Neural cell (in vitro differentiated cells): ENCODE results near the gene DOHH. TPM values are rescaled to one million over a fixed set of nuclear protein-coding genes. Genes with fewer than 3 reads are reported as not detected.

Experiments
- H2AFZ ChIP-seq: fragments of 200-600, 300-800 bp; sonication (generic), shearing (Covaris generic); 2 replicates; pipeline ENCODE4 v1.6.0; 2014; ENCODE audit warnings: low read depth, mild to moderate bottlenecking, antibody characterized with exemption, low read length, moderate library complexity
- H3F3A ChIP-seq: fragments of 200-600 bp; shearing (Covaris generic); 2 replicates; pipeline ENCODE4 v1.6.1; 2016; ENCODE audit warnings: mild to moderate bottlenecking, moderate library complexity, mixed read lengths, antibody characterized with exemption, low read length; ENCODE audit not compliant: insufficient read depth, poor library complexity, severe bottlenecking
- H3K27ac ChIP-seq: fragments of 200-600, 300-800 bp; sonication (generic), shearing (Covaris generic); 2 replicates; pipeline ENCODE4 v1.5.1; 2014; ENCODE audit warnings: mild to moderate bottlenecking, low read length, moderate library complexity
- H3K27me3 ChIP-seq: fragments of 300-800, 200-600 bp; sonication (generic), shearing (Covaris generic); 2 replicates; pipeline ENCODE4 v1.6.0; 2014; ENCODE audit warnings: mild to moderate bottlenecking, low read depth, low read length, moderate library complexity; ENCODE audit not compliant: insufficient read depth
- H3K36me3 ChIP-seq: fragments of 300-800, 200-600 bp; sonication (generic), shearing (Covaris generic); 2 replicates; pipeline ENCODE4 v1.5.1; 2014; ENCODE audit warnings: mild to moderate bottlenecking, antibody characterized with exemption, low read length, moderate library complexity; ENCODE audit not compliant: insufficient read depth
- H3K4me2 ChIP-seq: fragments of 300-800, 200-600 bp; sonication (generic), shearing (Covaris generic); 2 replicates; pipeline ENCODE4 v1.6.0; 2014; ENCODE audit warnings: mild to moderate bottlenecking, low read length
- H3K4me3 ChIP-seq: fragments of 300-800, 200-600 bp; sonication (generic), shearing (Covaris generic); 2 replicates; pipeline ENCODE4 v1.5.1; 2014; ENCODE audit warnings: mild to moderate bottlenecking, low read length, moderate library complexity
- H3K79me2 ChIP-seq: fragments of 200-600 bp; shearing (Covaris generic); replicated peaks from 2 replicates; pipeline ENCODE4 v1.6.0; 2014; ENCODE audit warnings: mild to moderate bottlenecking, low read length, moderate library complexity; ENCODE audit not compliant: insufficient read depth
- H3K9ac ChIP-seq: fragments of 300-800, 200-600 bp; sonication (generic), shearing (Covaris generic); 2 replicates; pipeline ENCODE4 v1.6.1; 2016; ENCODE audit warnings: mild to moderate bottlenecking, low read length, mixed read lengths
- H3K9me2 ChIP-seq: fragments of 200-600 bp; shearing (Covaris generic); 2 replicates; pipeline ENCODE4 v1.6.1; 2016; ENCODE audit warnings: mild to moderate bottlenecking, low read length, mixed read lengths; ENCODE audit not compliant: insufficient read depth
- H3K9me3 ChIP-seq: fragments of 200-600, 300-800 bp; sonication (generic), shearing (Covaris generic); 2 replicates; pipeline ENCODE4 v1.6.1; 2016; ENCODE audit warnings: mild to moderate bottlenecking, mixed run types, low read length, moderate library complexity, mixed read lengths
- H4K20me1 ChIP-seq: fragments of 200-600 bp; shearing (Covaris generic); 2 replicates; pipeline ENCODE4 v1.6.1; 2016; ENCODE audit warnings: mild to moderate bottlenecking, mixed run types; ENCODE audit not compliant: insufficient read depth
- CTCF ChIP-seq: fragments of 450-650 bp; IDR thresholded peaks from 2 replicates; pipeline ENCODE4 v1.5.1; 2014; ENCODE audit warnings: antibody characterized with exemption, mild to moderate bottlenecking, moderate library complexity; ENCODE audit not compliant: poor library complexity, severe bottlenecking
- EP300 ChIP-seq: fragments of 450-650 bp; conservative IDR thresholded peaks from 2 replicates; pipeline ENCODE4 v1.6.1; 2014; ENCODE audit warnings: antibody characterized with exemption, mild to moderate bottlenecking, moderate library complexity; ENCODE audit not compliant: poor library complexity, severe bottlenecking
- EZH2 ChIP-seq: fragments of 200-600, 300-800 bp; shearing (Covaris generic), sonication (generic); IDR thresholded peaks from 2 replicates; pipeline ENCODE4 v1.6.1; 2014; ENCODE audit warnings: antibody characterized with exemption, low read length, borderline replicate concordance, mild to moderate bottlenecking; ENCODE audit not compliant: insufficient read depth, poor library complexity, severe bottlenecking
- MXI1 ChIP-seq: fragments of 450-650 bp; conservative IDR thresholded peaks from 2 replicates; pipeline ENCODE4 v1.6.1; 2014; ENCODE audit warnings: antibody characterized with exemption, mild to moderate bottlenecking; ENCODE audit not compliant: poor library complexity, severe bottlenecking
- POLR2AphosphoS5 ChIP-seq: IDR thresholded peaks from 2 replicates; pipeline ENCODE4 v1.6.1; 2012
- RAD21 ChIP-seq: fragments of 450-650 bp; conservative IDR thresholded peaks from 2 replicates; pipeline ENCODE4 v1.6.1; 2014; ENCODE audit warnings: antibody characterized with exemption, mild to moderate bottlenecking, moderate library complexity
- REST ChIP-seq: IDR thresholded peaks from 2 replicates; pipeline ENCODE4 v1.6.1; 2012; ENCODE audit warnings: borderline replicate concordance
- SMC3 ChIP-seq: fragments of 450-650 bp; conservative IDR thresholded peaks from 2 replicates; pipeline ENCODE4 v1.6.1; 2014; ENCODE audit warnings: antibody characterized with exemption, mild to moderate bottlenecking, moderate library complexity; ENCODE audit not compliant: poor library complexity
- TAF1 ChIP-seq: IDR thresholded peaks from 2 replicates; pipeline ENCODE4 v1.6.1; 2012; ENCODE audit warnings: low read depth
- polyA plus RNA-seq: library from polyadenylated mRNA; depleted of rRNA; stranded (reverse); fragments of >200 nt; gene quantifications from 2 replicates; pipeline ENCODE4 v1.2.3, GENCODE V29; 2014

The DOHH gene
- polyA plus RNA-seq, 1 donor from 2014 or later = 20.3 TPM

GRCh38 chr19:3480383-3481091, 19.9 kb downstream of the DOHH start, which contains the start of gene SMIM24:
Gene SMIM24, minus strand, starts transcription at chr19:3480525. Its CDS starts 62 bp downstream, at chr19:3480463.
- H3K27ac ChIP-seq = no peak within 1 kb of the TSS
- H3K36me3 ChIP-seq = no peaks in the 10 kb centered on the region
- no peaks in the 10 kb centered on the region for H3K9me3 ChIP-seq
- H3K9ac ChIP-seq = no peak within 1 kb of the TSS
- no peaks in the 10 kb centered on the region for H3F3A ChIP-seq
- H3K4me3 ChIP-seq = no peak within 1 kb of the TSS
- TF ChIP-seq SMC3 = no peak
- no peak for TF ChIP-seq TAF1
- no peak for TF ChIP-seq POLR2AphosphoS5
- no peak for TF ChIP-seq MXI1
- no peak for TF ChIP-seq EP300
- TF ChIP-seq EZH2 = no peak
- no peak for TF ChIP-seq REST
- no peak for TF ChIP-seq CTCF
- no peak for TF ChIP-seq RAD21
- no peak within 1 kb of the TSS for H3K4me2 ChIP-seq
- peaks cover 7% of the 10 kb centered on the region for H3K27me3 ChIP-seq
- H3K79me2 ChIP-seq = no peaks in the 10 kb centered on the region
- H2AFZ ChIP-seq = no peak within 1 kb of the TSS
- no peaks in the 10 kb centered on the region for H4K20me1 ChIP-seq
- no peaks in the 10 kb centered on the region for H3K9me2 ChIP-seq

GRCh38 chr19:3479834-3480215, 20.6 kb downstream of the DOHH start:
- no peak overlapping the region for H3K27ac ChIP-seq
- H3K27me3 ChIP-seq = peaks cover 7% of the 10 kb centered on the region
- H3K79me2 ChIP-seq = no peaks in the 10 kb centered on the region
- TF ChIP-seq CTCF = no peak
- no peak for TF ChIP-seq TAF1
- H3K4me3 ChIP-seq = no peak overlapping the region
- H4K20me1 ChIP-seq = no peaks in the 10 kb centered on the region
- no peaks in the 10 kb centered on the region for H3K9me3 ChIP-seq
- H3K4me2 ChIP-seq = no peak overlapping the region
- H3K9me2 ChIP-seq = no peaks in the 10 kb centered on the region
- no peak overlapping the region for H2AFZ ChIP-seq
- H3K36me3 ChIP-seq = no peaks in the 10 kb centered on the region
- H3K9ac ChIP-seq = no peak overlapping the region
- no peaks in the 10 kb centered on the region for H3F3A ChIP-seq
